Stimulated activated memory B cell treated with anti-CD40 and anti-IgM and Interleukin-4, amounts not matched to agents 10 μg/mL and 1 μg/mL and 100 μg/mL, for 72 hours (primary cell): ENCODE measurements around the gene PCDHGA2.
"Not testable (repeated sequence)": the region's sequence is repeated elsewhere in the genome, so short reads cannot be mapped to it uniquely, and the experiment has no call there.

Source experiments
- ATAC-seq: fragments of 150-1000 bp; cut with Tn5 transposase; 2 replicates; pipeline ENCODE4 v1.10.0; 2021
- H3K27ac Mint-ChIP-seq: one replicate; pipeline ENCODE4 v1.8.0; 2022; ENCODE audit warnings: mild to moderate bottlenecking, mixed read lengths
- H3K27me3 Mint-ChIP-seq: one replicate; pipeline ENCODE4 v1.8.0; 2022; ENCODE audit warnings: mixed read lengths
- H3K36me3 Mint-ChIP-seq: one replicate; pipeline ENCODE4 v1.8.0; 2022; ENCODE audit warnings: mixed read lengths
- H3K4me1 Mint-ChIP-seq: one replicate; pipeline ENCODE4 v1.8.0; 2022; ENCODE audit warnings: mixed read lengths
- H3K4me3 Mint-ChIP-seq: one replicate; pipeline ENCODE4 v1.8.0; 2022; ENCODE audit warnings: mild to moderate bottlenecking, moderate library complexity, mixed read lengths
- H3K9me3 Mint-ChIP-seq: one replicate; pipeline ENCODE4 v1.8.0; 2022; ENCODE audit warnings: mixed read lengths

The PCDHGA2 gene

DNA sequence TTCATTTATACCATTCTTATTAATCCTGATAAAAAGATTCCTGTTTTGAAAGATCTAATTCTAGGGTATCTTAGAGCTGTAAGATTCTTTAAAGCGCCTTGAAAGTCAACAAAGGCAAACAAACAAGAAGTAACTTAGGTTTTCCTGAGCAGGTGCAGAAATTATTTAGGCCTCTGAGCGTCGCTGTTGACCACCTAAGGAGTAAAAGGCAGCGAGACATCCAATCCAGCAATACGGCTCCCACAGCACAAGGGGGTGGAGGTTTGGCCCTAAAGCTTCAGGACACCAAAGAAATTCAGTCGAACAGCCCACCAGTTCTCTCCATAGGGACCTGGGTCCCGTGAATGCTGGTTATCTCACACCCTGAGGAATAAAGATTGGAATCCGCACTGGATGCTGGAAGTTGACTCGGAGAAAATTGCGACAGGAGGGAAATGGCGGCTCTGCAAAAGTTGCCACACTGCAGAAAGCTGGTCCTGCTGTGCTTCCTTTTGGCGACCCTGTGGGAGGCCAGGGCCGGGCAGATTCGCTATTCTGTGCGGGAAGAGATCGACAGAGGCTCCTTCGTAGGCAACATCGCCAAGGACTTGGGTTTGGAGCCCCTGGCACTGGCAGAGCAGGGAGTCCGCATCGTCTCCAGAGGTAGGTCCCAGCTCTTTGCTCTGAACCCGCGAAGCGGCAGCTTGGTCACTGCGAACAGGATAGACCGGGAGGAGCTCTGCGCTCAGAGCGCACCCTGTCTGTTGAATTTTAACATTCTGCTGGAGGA lies at the start of gene PCDHGA2:
Gene PCDHGA2, plus strand, starts transcription at position 223 of the 769 bp plus-strand sequence.
- Mint-ChIP-seq H3K27ac (no peak within 1 kb of the TSS), H3K4me1 (no peaks in the 10 kb centered on the region), H3K4me3 (peak within 1 kb of the TSS; percentile 18), H3K36me3 (no peaks in the 10 kb centered on the region), H3K9me3 (peaks cover 27% of the 10 kb centered on the region), H3K27me3 (peaks cover 91% of the 10 kb centered on the region)
- no peak for ATAC-seq

DNA sequence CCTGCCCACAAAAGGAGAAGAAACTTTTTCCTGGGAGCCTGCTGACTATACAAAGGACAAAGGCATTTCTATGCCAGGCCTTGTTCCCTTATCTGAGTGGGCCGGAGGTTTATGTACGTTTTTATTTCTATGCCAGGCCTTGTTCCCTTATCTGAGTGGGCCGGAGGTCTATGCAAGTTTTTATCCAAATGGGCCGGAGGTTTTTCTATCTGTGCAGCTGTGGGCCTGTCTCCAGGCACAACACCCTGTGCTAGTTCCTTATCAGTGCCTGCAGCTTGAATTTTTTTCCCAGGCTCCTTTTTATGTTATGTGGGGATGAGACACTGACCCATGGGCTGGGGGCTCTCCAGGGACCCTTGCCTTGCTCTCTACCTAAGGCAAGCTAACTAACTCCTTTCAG lies 40.2 kb upstream of the PCDHGA2 start:
- no peak overlapping the region for H3K4me3 Mint-ChIP-seq
- no peaks in the 10 kb centered on the region for H3K27me3 Mint-ChIP-seq
- H3K36me3 Mint-ChIP-seq = peaks cover 73% of the 10 kb centered on the region
- no peak overlapping the region for H3K27ac Mint-ChIP-seq
- H3K9me3 Mint-ChIP-seq = peaks cover 35% of the 10 kb centered on the region
- peaks cover 5% of the 10 kb centered on the region for H3K4me1 Mint-ChIP-seq
- ATAC-seq = no peak

DNA sequence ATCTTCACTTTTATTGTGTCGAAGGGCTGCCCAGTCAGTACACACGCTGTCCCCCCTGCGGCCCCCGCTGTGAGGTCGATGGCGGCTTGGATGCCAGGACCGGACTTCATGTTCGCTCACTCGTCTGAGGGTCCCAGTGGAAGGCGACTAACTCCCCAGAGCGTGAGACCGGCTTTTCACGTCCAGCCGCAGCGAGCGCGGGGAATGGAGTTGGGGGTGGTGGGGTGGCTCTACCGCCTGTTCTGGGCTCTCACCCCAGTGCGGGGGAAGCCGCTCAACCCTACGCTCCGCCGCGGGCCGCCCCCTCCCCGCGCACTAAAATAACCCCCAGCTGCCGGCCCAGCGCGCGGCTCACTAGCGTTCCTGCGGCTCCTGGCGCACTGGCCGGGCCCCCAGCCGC lies 34.8 kb upstream of the PCDHGA2 start, which contains the start of gene SLC25A2:
Gene SLC25A2, minus strand, starts transcription at position 294 of the 400 bp plus-strand sequence. Its CDS starts 184 bp downstream, at position 110.
- peaks cover 26% of the 10 kb centered on the region for H3K9me3 Mint-ChIP-seq
- peaks cover 67% of the 10 kb centered on the region for H3K36me3 Mint-ChIP-seq
- no peaks in the 10 kb centered on the region for H3K27me3 Mint-ChIP-seq
- no peak within 1 kb of the TSS for H3K27ac Mint-ChIP-seq
- ATAC-seq = no peak
- no peak within 1 kb of the TSS for H3K4me3 Mint-ChIP-seq
- peaks cover 6% of the 10 kb centered on the region for H3K4me1 Mint-ChIP-seq

DNA sequence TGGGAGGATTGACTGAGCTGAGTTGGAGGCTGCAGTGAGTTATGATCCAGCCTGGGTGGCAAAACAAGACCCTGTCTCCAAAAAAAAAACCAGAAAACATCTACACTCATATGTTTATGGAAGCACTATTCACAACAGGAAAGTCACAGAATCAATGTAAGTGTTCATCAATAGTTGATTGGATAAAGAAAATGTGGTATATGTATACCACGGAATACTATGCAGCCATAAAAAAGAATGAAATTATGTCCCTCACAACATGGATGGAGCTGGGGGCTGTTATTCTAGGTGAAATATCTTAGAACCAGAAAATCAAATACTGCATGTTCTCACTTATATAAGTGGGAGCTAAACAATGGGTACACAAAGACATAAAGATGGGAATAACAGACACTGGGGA lies 31.9 kb upstream of the PCDHGA2 start:
- Mint-ChIP-seq H3K36me3 (peaks cover 86% of the 10 kb centered on the region), H3K27me3 (no peaks in the 10 kb centered on the region), H3K9me3 (peaks cover 24% of the 10 kb centered on the region), H3K4me1 (peaks cover 6% of the 10 kb centered on the region), H3K4me3 (no peak overlapping the region), H3K27ac (no peak overlapping the region)
- no peak for ATAC-seq

- Mint-ChIP-seq H3K9me3 (peaks cover 24% of the 10 kb centered on the region), H3K27me3 (no peaks in the 10 kb centered on the region), H3K36me3 (peaks cover 89% of the 10 kb centered on the region), H3K27ac (no peak overlapping the region), H3K4me1 (peaks cover 8% of the 10 kb centered on the region), H3K4me3 (no peak overlapping the region)
- ATAC-seq = no peak
Observed at GRCh38 chr5:141313711-141314110, 24.8 kb upstream of the PCDHGA2 start.

- not testable (repeated sequence) for H3K27me3 Mint-ChIP-seq, H3K27ac Mint-ChIP-seq, H3K4me3 Mint-ChIP-seq, ATAC-seq
- H3K4me1 Mint-ChIP-seq = peaks cover 23% of the 10 kb centered on the region
- peaks cover 79% of the 10 kb centered on the region for H3K36me3 Mint-ChIP-seq
- H3K9me3 Mint-ChIP-seq = peaks cover 24% of the 10 kb centered on the region
Observed at GRCh38 chr5:141316963-141317362, 21.6 kb upstream of the PCDHGA2 start.

- Mint-ChIP-seq H3K36me3 (peaks cover 56% of the 10 kb centered on the region), H3K9me3 (peaks cover 26% of the 10 kb centered on the region), H3K27me3 (no peaks in the 10 kb centered on the region), H3K4me1 (peaks cover 28% of the 10 kb centered on the region), H3K27ac (peak overlapping the region; percentile 100), H3K4me3 (peak overlapping the region; percentile 98)
- no peak for ATAC-seq
Observed at GRCh38 chr5:141319202-141319601, 19.4 kb upstream of the PCDHGA2 start.

GRCh38 chr5:141319699-141320098 lies 18.9 kb upstream of the PCDHGA2 start:
- Mint-ChIP-seq H3K9me3 (peaks cover 24% of the 10 kb centered on the region), H3K27ac (peak overlapping the region; percentile 100), H3K36me3 (peaks cover 51% of the 10 kb centered on the region), H3K27me3 (no peaks in the 10 kb centered on the region), H3K4me3 (peak overlapping the region; percentile 98), H3K4me1 (peaks cover 28% of the 10 kb centered on the region)
- ATAC-seq = no peak

GRCh38 chr5:141320225-141321169 lies 18.1 kb upstream of the PCDHGA2 start, which contains the start of gene TAF7:
Gene TAF7, minus strand, starts transcription at chr5:141320784. Its CDS starts 740 bp downstream, at chr5:141320044.
- peak within 1 kb of the TSS; percentile 98 for H3K4me3 Mint-ChIP-seq
- H3K36me3 Mint-ChIP-seq = peaks cover 44% of the 10 kb centered on the region
- peaks cover 28% of the 10 kb centered on the region for H3K4me1 Mint-ChIP-seq
- no peaks in the 10 kb centered on the region for H3K27me3 Mint-ChIP-seq
- peaks cover 19% of the 10 kb centered on the region for H3K9me3 Mint-ChIP-seq
- ATAC-seq = peak; percentile 100
- peak within 1 kb of the TSS; percentile 100 for H3K27ac Mint-ChIP-seq

DNA sequence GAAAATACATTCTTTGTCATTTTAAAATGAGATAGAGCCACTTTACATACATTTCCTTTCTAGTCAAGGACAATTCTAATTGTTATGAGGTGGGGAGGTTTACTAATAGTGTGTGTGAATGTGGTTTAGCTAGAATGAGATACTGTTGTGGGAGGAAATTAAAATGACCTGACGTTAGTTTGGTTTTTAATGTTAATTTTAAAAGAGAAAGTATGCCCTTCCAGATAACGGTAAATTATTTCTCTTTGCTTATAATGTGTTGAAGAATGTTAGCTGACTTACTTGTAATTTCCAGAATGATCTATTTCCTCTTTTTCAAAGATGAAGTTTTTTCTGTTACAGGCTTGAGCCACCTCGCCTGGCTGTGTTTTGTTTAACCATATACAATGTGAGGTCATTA lies 16.3 kb upstream of the PCDHGA2 start:
- peaks cover 15% of the 10 kb centered on the region for H3K9me3 Mint-ChIP-seq
- H3K4me1 Mint-ChIP-seq = peaks cover 36% of the 10 kb centered on the region
- peak overlapping the region; percentile 31 for H3K4me3 Mint-ChIP-seq
- peaks cover 29% of the 10 kb centered on the region for H3K36me3 Mint-ChIP-seq
- ATAC-seq = no peak
- H3K27me3 Mint-ChIP-seq = peaks cover 14% of the 10 kb centered on the region
- H3K27ac Mint-ChIP-seq = no peak overlapping the region

GRCh38 chr5:141326088-141326854 lies 12.3 kb upstream of the PCDHGA2 start:
- Mint-ChIP-seq H3K36me3 (no peaks in the 10 kb centered on the region), H3K4me3 (peak overlapping the region; percentile 84), H3K4me1 (peaks cover 15% of the 10 kb centered on the region), H3K9me3 (peaks cover 6% of the 10 kb centered on the region), H3K27me3 (peaks cover 30% of the 10 kb centered on the region), H3K27ac (peak overlapping the region; percentile 74)
- ATAC-seq = peak; percentile 82

DNA sequence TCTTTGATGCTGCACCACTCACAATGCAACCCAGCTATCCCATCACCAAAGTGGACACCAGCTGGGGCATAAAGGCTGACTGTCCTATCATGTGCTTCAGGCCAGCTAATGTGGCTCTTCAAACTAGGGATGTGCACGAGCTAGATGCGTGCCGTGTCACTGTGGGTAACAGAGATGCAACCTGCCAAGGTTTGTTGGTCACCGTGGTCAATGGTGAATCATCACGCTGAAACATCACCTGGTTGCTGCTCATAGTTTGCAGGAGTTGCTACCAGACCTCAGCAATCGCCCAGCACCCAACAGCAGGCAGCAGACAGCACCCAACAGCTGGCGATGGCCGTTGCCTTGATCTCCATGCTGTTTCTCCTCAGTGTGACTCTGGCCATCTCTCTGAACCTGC lies 10.3 kb upstream of the PCDHGA2 start:
- H3K9me3 Mint-ChIP-seq = peaks cover 6% of the 10 kb centered on the region
- H3K4me1 Mint-ChIP-seq = peaks cover 9% of the 10 kb centered on the region
- H3K27me3 Mint-ChIP-seq = peaks cover 50% of the 10 kb centered on the region
- ATAC-seq = no peak
- H3K4me3 Mint-ChIP-seq = no peak overlapping the region
- no peak overlapping the region for H3K27ac Mint-ChIP-seq
- no peaks in the 10 kb centered on the region for H3K36me3 Mint-ChIP-seq

- Mint-ChIP-seq H3K27me3 (peaks cover 68% of the 10 kb centered on the region), H3K36me3 (no peaks in the 10 kb centered on the region), H3K27ac (no peak within 1 kb of the TSS), H3K4me1 (peaks cover 9% of the 10 kb centered on the region), H3K4me3 (peak within 1 kb of the TSS; percentile 16), H3K9me3 (peaks cover 11% of the 10 kb centered on the region)
- ATAC-seq = no peak
Observed at GRCh38 chr5:141330299-141331080, 8.1 kb upstream of the PCDHGA2 start, which contains the start of gene PCDHGA1. Gene PCDHGA1, plus strand, starts transcription at chr5:141330514.

DNA sequence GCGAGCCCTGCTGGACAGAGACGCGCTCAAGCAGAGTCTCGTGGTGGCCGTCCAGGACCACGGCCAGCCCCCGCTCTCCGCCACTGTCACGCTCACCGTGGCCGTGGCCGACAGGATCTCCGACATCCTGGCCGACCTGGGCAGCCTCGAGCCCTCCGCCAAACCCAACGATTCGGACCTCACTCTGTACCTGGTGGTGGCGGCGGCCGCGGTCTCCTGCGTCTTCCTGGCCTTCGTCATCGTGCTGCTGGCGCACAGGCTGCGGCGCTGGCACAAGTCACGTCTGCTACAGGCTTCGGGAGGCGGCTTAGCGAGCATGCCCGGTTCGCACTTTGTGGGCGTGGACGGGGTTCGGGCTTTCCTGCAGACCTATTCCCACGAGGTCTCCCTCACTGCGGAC lies 6.0 kb upstream of the PCDHGA2 start:
- not testable (repeated sequence) for H3K4me1 Mint-ChIP-seq, ATAC-seq, H3K27ac Mint-ChIP-seq, H3K36me3 Mint-ChIP-seq, H3K4me3 Mint-ChIP-seq
- Mint-ChIP-seq H3K9me3 (peaks cover 20% of the 10 kb centered on the region), H3K27me3 (peaks cover 72% of the 10 kb centered on the region)
